Vagina (tissue), 2 donors: ENCODE results near the gene NOSIP.

Experiments
- POLR2A ChIP-seq, 2 donors: fragments of 450-650 bp; IDR thresholded peaks; one replicate each; pipeline ENCODE4 v1.6.1; 2017; ENCODE audit warnings: antibody characterized with exemption in 2 of 2, mild to moderate bottlenecking in 2 of 2, moderate library complexity in 2 of 2
- POLR2AphosphoS5 ChIP-seq, 2 donors: sonication (generic); formaldehyde crosslinking; IDR thresholded peaks; one replicate each; pipeline ENCODE4 v1.9.0; 2017; ENCODE audit warnings: antibody characterized with exemption in 2 of 2, mild to moderate bottlenecking in 2 of 2, low read depth in 1 of 2; ENCODE audit not compliant: insufficient read depth in 1 of 2
- TF ChIP-seq, protein P1 (sequence below), 3 experiments: fragments of 450-650 bp in 2 of 3; fragments of 200-600 bp in 1 of 3; sonication (generic) in 1 of 3; IDR thresholded peaks; one replicate each; pipeline ENCODE4 v1.5.1; 2017 to 2019; ENCODE audit warnings: antibody characterized with exemption in 3 of 3, mild to moderate bottlenecking in 2 of 3, moderate library complexity in 2 of 3

DNA sequence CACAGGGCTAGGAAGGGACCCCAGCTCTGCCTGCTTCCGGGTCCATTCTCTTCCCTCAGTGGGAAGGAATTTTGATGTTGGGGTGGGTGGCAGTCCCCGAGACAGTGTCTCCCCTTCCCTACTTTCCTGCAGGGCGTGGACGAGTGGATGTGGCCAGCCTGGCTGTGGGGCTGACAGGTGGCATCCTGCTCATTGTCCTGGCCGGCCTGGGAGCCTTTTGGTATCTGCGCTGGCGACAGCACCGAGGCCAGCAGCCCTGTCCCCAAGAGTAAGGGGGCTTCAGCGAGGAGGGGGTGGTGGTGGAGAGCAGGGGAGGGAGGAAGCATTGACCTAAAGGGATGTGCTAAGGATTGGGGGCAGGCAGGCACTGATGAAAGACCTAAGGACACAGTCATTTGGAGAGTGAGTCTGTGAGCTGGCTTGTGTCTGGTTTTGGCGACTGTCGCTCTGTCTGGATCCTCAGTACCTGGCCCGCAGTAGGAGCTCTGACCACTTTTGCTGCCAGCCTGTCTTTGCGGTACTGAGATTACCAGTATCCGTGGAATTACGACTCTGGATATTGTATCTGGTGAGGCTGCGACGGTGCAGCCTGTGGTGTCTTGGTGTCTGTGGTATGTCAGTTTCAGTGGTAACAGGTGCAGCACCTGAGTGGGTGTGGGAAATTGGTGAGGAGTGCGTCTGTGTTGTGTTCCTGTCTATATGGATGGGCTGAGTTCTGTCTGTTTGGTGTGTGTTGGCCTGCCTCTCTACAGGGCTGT lies 8.2 kb upstream of the NOSIP start:
- TF ChIP-seq, protein P1, sequence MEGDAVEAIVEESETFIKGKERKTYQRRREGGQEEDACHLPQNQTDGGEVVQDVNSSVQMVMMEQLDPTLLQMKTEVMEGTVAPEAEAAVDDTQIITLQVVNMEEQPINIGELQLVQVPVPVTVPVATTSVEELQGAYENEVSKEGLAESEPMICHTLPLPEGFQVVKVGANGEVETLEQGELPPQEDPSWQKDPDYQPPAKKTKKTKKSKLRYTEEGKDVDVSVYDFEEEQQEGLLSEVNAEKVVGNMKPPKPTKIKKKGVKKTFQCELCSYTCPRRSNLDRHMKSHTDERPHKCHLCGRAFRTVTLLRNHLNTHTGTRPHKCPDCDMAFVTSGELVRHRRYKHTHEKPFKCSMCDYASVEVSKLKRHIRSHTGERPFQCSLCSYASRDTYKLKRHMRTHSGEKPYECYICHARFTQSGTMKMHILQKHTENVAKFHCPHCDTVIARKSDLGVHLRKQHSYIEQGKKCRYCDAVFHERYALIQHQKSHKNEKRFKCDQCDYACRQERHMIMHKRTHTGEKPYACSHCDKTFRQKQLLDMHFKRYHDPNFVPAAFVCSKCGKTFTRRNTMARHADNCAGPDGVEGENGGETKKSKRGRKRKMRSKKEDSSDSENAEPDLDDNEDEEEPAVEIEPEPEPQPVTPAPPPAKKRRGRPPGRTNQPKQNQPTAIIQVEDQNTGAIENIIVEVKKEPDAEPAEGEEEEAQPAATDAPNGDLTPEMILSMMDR (IDR thresholded peaks at IDR 0.05) = no peak
- TF ChIP-seq POLR2A (IDR thresholded peaks at IDR 0.05) (no peak), POLR2AphosphoS5 (IDR thresholded peaks at IDR 0.05; ENCODE audit: insufficient read depth in 1 of 2, low read depth in 1 of 2) (no peak)
